Activated CD4-positive, alpha-beta T cell treated with anti-CD3 and anti-CD28 coated beads, Interleukin-2, amount 50 U/mL, for 48 hours (primary cell): Measurements from ENCODE around the gene MARK1.

Experiments
- DNase-seq, 2 experiments: peaks; one replicate each; pipeline ENCODE4 v3.0.0-alpha.2; 2020

Gene MARK1

GRCh38 chr1:220692436-220693228 lies 164.7 kb downstream of the MARK1 start:
- DNase-seq, result no peak

GRCh38 chr1:220694866-220695382 lies 167.0 kb downstream of the MARK1 start:
- DNase-seq, result no peak

GRCh38 chr1:220695426-220695825 lies 167.5 kb downstream of the MARK1 start:
- no peak for DNase-seq

- DNase-seq, result no peak
These were observed 168.4 kb downstream of the MARK1 start for GRCh38 chr1:220696226-220696862.

GRCh38 chr1:220696863-220697231 lies 168.9 kb downstream of the MARK1 start:
- DNase-seq, result no peak

- DNase-seq, result no peak
These were observed 169.4 kb downstream of the MARK1 start for GRCh38 chr1:220697326-220697725.

GRCh38 chr1:220698607-220699016 lies 170.7 kb downstream of the MARK1 start:
- DNase-seq, result no peak

GRCh38 chr1:220699044-220699443 lies 171.1 kb downstream of the MARK1 start:
- no peak for DNase-seq

- no peak for DNase-seq
These were observed 172.7 kb downstream of the MARK1 start for GRCh38 chr1:220700556-220701179.

GRCh38 chr1:220701974-220702373 lies 174.0 kb downstream of the MARK1 start:
- DNase-seq, result no peak

GRCh38 chr1:220702733-220703270 lies 174.9 kb downstream of the MARK1 start:
- no peak for DNase-seq

- no peak for DNase-seq
These were observed 175.4 kb downstream of the MARK1 start for GRCh38 chr1:220703305-220703704.

- DNase-seq, result no peak
These were observed 177.8 kb downstream of the MARK1 start for GRCh38 chr1:220705782-220706181.

GRCh38 chr1:220706480-220706879 lies 178.5 kb downstream of the MARK1 start:
- no peak for DNase-seq

- DNase-seq, result no peak
These were observed 179.2 kb downstream of the MARK1 start for GRCh38 chr1:220707160-220707559.

GRCh38 chr1:220708244-220708643 lies 180.3 kb downstream of the MARK1 start:
- no peak for DNase-seq

GRCh38 chr1:220708936-220709801 lies 181.2 kb downstream of the MARK1 start:
- DNase-seq, result no peak

GRCh38 chr1:220710333-220710732 lies 182.4 kb downstream of the MARK1 start:
- no peak for DNase-seq

- DNase-seq, result no peak
These were observed 183.3 kb downstream of the MARK1 start for GRCh38 chr1:220711056-220711809.
